HepG2 (cell line): ENCODE data around the gene HOXC11. TPM values are rescaled to one million over a fixed set of nuclear protein-coding genes. Genes with fewer than 3 reads are reported as not detected.

Source experiments
- ARID2 ChIP-seq: sonication (generic); formaldehyde crosslinking; IDR thresholded peaks from 2 replicates; pipeline ENCODE4 v1.8.1; 2022; ENCODE audit warnings: mild to moderate bottlenecking, missing genetic modification reagents, borderline replicate concordance
- DNMT3B ChIP-seq: conservative IDR thresholded peaks from 2 replicates; pipeline ENCODE4 v1.6.1; 2016; ENCODE audit warnings: missing biosample characterization, control low read depth
- GTF2F1 ChIP-seq: fragments of 150-350 bp; IDR thresholded peaks from 2 replicates; pipeline ENCODE4 v1.6.1; 2014; ENCODE audit warnings: low read length
- MAX ChIP-seq: IDR thresholded peaks from 2 replicates; pipeline ENCODE4 v1.6.1; 2012; ENCODE audit warnings: inconsistent platforms
- MTERF4 ChIP-seq: sonication (generic); formaldehyde crosslinking; IDR thresholded peaks from 2 replicates; pipeline ENCODE4 v1.8.0; 2023; ENCODE audit warnings: mild to moderate bottlenecking, missing genetic modification reagents
- MYNN ChIP-seq: sonication (generic); formaldehyde crosslinking; IDR thresholded peaks from 2 replicates; pipeline ENCODE4 v1.4.0; 2020; ENCODE audit warnings: mild to moderate bottlenecking, low read depth, missing genetic modification reagents
- MYPOP ChIP-seq: sonication (generic); formaldehyde crosslinking; IDR thresholded peaks from 2 replicates; pipeline ENCODE4 v1.8.1; 2023; ENCODE audit warnings: mild to moderate bottlenecking, moderate library complexity, missing genetic modification reagents
- NCOA2 ChIP-seq: sonication (generic); formaldehyde crosslinking; IDR thresholded peaks from 2 replicates; pipeline ENCODE4 v1.8.0; 2022; ENCODE audit warnings: inconsistent platforms
- PHB2 ChIP-seq: fragments of 450-650 bp; IDR thresholded peaks from 2 replicates; pipeline ENCODE4 v1.6.1; 2018; ENCODE audit not compliant: partially characterized antibody
- TAF1 ChIP-seq: sonication (generic); formaldehyde crosslinking; IDR thresholded peaks from 2 replicates; pipeline ENCODE4 v1.4.0; 2020; ENCODE audit warnings: missing genetic modification reagents
- TEAD3 ChIP-seq: optimal IDR thresholded peaks from 2 replicates; pipeline ENCODE3; 2016; ENCODE audit warnings: borderline replicate concordance
- ZBTB3 ChIP-seq: sonication (generic); formaldehyde crosslinking; IDR thresholded peaks from 2 replicates; pipeline ENCODE4 v1.4.0; 2020; ENCODE audit warnings: low read depth, mild to moderate bottlenecking, moderate library complexity, missing genetic modification reagents, borderline replicate concordance
- ZNF282 ChIP-seq: fragments of 450-650 bp; IDR thresholded peaks from 2 replicates; pipeline ENCODE4 v1.6.1; 2018; ENCODE audit not compliant: partially characterized antibody
- ZNF318 ChIP-seq: sonication (generic); formaldehyde crosslinking; IDR thresholded peaks from 2 replicates; pipeline ENCODE4 v1.4.0; 2020; ENCODE audit warnings: mild to moderate bottlenecking, missing genetic modification reagents
- ZNF350 ChIP-seq: sonication (generic); formaldehyde crosslinking; IDR thresholded peaks from 2 replicates; pipeline ENCODE4 v1.4.0; 2020; ENCODE audit warnings: mild to moderate bottlenecking, low read depth, missing genetic modification reagents, borderline replicate concordance
- ZNF772 ChIP-seq: sonication (generic); formaldehyde crosslinking; IDR thresholded peaks from 2 replicates; pipeline ENCODE4 v1.5.0; 2020; ENCODE audit warnings: mild to moderate bottlenecking, missing genetic modification reagents
- ZNF773 ChIP-seq: sonication (generic); formaldehyde crosslinking; IDR thresholded peaks from 2 replicates; pipeline ENCODE4 v1.4.0; 2020; ENCODE audit warnings: missing genetic modification reagents, borderline replicate concordance
- polyA plus RNA-seq, 8 experiments: library from polyadenylated mRNA; depleted of rRNA in 3 of 8; stranded (reverse) in 7 of 8; unstranded in 1 of 8; fragments of >200 nt; fragmentation: Illumina TruSeq in 4 of 8; extraction: Trizol in 4 of 8; gene quantifications; 2 replicates each; pipeline versions ENCODE4 v1.2.1 to v1.2.3, GENCODE V29; 2011 to 2016; ENCODE audit warnings: low read depth in 4 of 8, missing spikeins in 1 of 8, mixed read lengths in 1 of 8; ENCODE audit not compliant: insufficient read depth in 1 of 8
- total RNA-seq, 5 experiments: library from RNA; depleted of rRNA; stranded (reverse); fragments of >200 nt; fragmentation: Illumina TruSeq; extraction: Trizol; gene quantifications; 2 replicates each; pipeline ENCODE4 v1.2.3, GENCODE V29; 2016; ENCODE audit warnings: low read depth in 1 of 5

Gene HOXC11
- total and polyA plus RNA-seq, 2 of the 13 experiments (the other 11 are each of a cell fraction or from before 2014, with no cell fraction given): not detected

GRCh38 chr12:54000116-54001114, 27.5 kb downstream of the HOXC11 start, which contains the start of gene HOXC9 (continued):
- TF ChIP-seq MYNN (no peak), ZNF773 (CRISPR knock-in tag) (no peak), GTF2F1 (no peak), ZNF772 (CRISPR knock-in tag) (peak; percentile 19; the same call in 1 of the 2 replicates), ZNF282 (no peak), NCOA2 (no peak), PHB2 (no peak), DNMT3B (CRISPR knock-in tag) (no peak), TAF1 (peak; percentile 32; the same call in 1 of the 2 replicates), ZNF318 (no peak), TEAD3 (no peak), ZNF350 (CRISPR knock-in tag) (no peak), MYPOP (CRISPR knock-in tag) (0 out of 2 replicates have a peak, but pooled peaks have one; percentile 34), ZBTB3 (no peak), ARID2 (CRISPR knock-in tag) (0 out of 2 replicates have a peak, but pooled peaks have one; percentile 38), MAX (peak; percentile 65; the same call in 1 of the 2 replicates), MTERF4 (0 out of 2 replicates have a peak, but pooled peaks have one; percentile 13)
